ENCODE data around the gene SRPK3. TPM values are rescaled to one million over a fixed set of nuclear protein-coding genes. Genes with fewer than 3 reads are reported as not detected.

The SRPK3 gene
- total and polyA plus RNA-seq, 2 donors (not counting 1 experiment from before 2014, with no cell fraction given), result not detected

DNA sequence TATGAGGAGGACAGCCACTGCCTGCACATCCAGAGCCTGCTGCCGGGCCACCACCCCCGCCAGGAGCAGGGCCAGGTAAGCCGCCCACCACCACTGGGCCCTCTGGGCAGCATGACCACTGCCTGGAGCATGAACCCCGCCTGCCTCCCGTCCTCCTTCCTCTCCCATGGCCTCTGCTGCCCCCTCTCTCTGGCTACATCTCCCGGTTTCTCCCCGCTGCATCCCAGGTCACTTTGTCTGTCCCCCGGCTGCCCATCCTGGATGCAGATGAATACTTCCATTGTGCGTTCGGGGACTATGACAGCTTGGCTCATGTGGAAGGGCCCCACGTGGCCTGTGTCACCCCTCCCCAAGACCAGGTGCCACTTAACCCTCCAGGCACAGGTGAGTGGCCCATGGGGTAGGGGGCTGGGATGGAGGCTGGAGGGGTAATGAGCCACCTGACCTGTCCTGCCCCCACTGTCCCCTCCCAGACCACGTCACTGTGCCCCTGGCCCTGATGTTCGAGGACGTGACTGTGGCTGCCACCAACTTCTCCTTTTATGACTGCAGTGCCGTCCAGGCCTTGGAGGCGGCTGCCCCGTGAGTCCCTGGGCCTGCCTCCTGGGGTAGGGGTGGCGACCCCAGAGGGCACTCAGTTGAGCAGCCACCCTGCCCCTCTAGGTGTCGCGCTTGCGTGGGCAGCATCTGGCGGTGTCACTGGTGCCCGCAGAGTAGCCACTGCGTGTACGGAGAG is 10.8 kb upstream of the SRPK3 start:
- Mint-ChIP-seq H3K27ac (no peak overlapping the region), H3K4me3 (no peak overlapping the region), H3K4me1 (peaks cover 9% of the 10 kb centered on the region), H3K9me3 (ENCODE audit: insufficient read depth) (no peaks in the 10 kb centered on the region), H3K27me3 (no peaks in the 10 kb centered on the region)
- H3K79me2 ChIP-seq (ENCODE audit: control insufficient read depth, insufficient read depth, low read length), result no peaks in the 10 kb centered on the region
- peaks cover 0 to 11% of the 10 kb centered on the region in 2 donors for H3K4me1 ChIP-seq (ENCODE audit: control insufficient read depth in 2 of 2, insufficient read depth in 2 of 2, low read length in 2 of 2)
- no peaks in the 10 kb centered on the region for H3K9me3 ChIP-seq (ENCODE audit: control extremely low read depth in 1 of 3, control insufficient read depth in 2 of 3, insufficient read depth in 1 of 3, low read length in 2 of 3)
- H3K36me3 ChIP-seq (replicated peaks in 1 of 2; ENCODE audit: control extremely low read depth in 1 of 2, control insufficient read depth in 1 of 2, extremely low read depth in 1 of 2, insufficient read depth in 2 of 2, low read length in 1 of 2), result no peaks in the 10 kb centered on the region
- TF ChIP-seq EZH2 (IDR thresholded peaks at IDR 0.05; ENCODE audit: borderline replicate concordance, insufficient read depth, low read depth, low read length, poor library complexity, severe bottlenecking), result no peak
- TF ChIP-seq, protein P1, sequence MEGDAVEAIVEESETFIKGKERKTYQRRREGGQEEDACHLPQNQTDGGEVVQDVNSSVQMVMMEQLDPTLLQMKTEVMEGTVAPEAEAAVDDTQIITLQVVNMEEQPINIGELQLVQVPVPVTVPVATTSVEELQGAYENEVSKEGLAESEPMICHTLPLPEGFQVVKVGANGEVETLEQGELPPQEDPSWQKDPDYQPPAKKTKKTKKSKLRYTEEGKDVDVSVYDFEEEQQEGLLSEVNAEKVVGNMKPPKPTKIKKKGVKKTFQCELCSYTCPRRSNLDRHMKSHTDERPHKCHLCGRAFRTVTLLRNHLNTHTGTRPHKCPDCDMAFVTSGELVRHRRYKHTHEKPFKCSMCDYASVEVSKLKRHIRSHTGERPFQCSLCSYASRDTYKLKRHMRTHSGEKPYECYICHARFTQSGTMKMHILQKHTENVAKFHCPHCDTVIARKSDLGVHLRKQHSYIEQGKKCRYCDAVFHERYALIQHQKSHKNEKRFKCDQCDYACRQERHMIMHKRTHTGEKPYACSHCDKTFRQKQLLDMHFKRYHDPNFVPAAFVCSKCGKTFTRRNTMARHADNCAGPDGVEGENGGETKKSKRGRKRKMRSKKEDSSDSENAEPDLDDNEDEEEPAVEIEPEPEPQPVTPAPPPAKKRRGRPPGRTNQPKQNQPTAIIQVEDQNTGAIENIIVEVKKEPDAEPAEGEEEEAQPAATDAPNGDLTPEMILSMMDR (IDR thresholded peaks at IDR 0.05), result no peak
- DNase-seq (no peak), ATAC-seq (ENCODE audit: low read depth) (no peak)
- H3K9ac ChIP-seq (ENCODE audit: low read length), result no peak overlapping the region
- 84% methylated on average over 20 of the region's 25 CpGs for WGBS (ENCODE audit: insufficient coverage)
- POLR2A ChIA-PET, result interaction anchor here (0.6 kb wide), 1 partner anchor 175 kb away, joined by 4 read pairs; no protein-coding TSS in a partner anchor
- no peak overlapping the region for H3K4me3 ChIP-seq (ENCODE audit: control extremely low read depth in 1 of 5, extremely low read depth in 1 of 5, insufficient read depth in 1 of 5, low read depth in 2 of 5, low read length in 4 of 5)
- H3K27ac ChIP-seq (ENCODE audit: low read length in 2 of 2), result no peak overlapping the region
- H3K4me2 ChIP-seq (replicated peaks; ENCODE audit: low read depth, low read length, poor library complexity, severe bottlenecking), result no peak overlapping the region
- H4K20me1 ChIP-seq (ENCODE audit: control insufficient read depth, insufficient read depth, low read length, poor library complexity, severe bottlenecking), result no peaks in the 10 kb centered on the region
- intact Hi-C loops (cut with micrococcal nuclease), result no loop called here
- CTCF ChIA-PET, result no interaction called here
- H2AFZ ChIP-seq (ENCODE audit: insufficient read depth, low read depth, low read length, poor library complexity, severe bottlenecking), result no peak overlapping the region
- no peaks in the 10 kb centered on the region for H3K27me3 ChIP-seq (replicated peaks in 1 of 4; ENCODE audit: control extremely low read depth in 1 of 4, control insufficient read depth in 3 of 4, insufficient read depth in 4 of 4, low read length in 3 of 4)

DNA sequence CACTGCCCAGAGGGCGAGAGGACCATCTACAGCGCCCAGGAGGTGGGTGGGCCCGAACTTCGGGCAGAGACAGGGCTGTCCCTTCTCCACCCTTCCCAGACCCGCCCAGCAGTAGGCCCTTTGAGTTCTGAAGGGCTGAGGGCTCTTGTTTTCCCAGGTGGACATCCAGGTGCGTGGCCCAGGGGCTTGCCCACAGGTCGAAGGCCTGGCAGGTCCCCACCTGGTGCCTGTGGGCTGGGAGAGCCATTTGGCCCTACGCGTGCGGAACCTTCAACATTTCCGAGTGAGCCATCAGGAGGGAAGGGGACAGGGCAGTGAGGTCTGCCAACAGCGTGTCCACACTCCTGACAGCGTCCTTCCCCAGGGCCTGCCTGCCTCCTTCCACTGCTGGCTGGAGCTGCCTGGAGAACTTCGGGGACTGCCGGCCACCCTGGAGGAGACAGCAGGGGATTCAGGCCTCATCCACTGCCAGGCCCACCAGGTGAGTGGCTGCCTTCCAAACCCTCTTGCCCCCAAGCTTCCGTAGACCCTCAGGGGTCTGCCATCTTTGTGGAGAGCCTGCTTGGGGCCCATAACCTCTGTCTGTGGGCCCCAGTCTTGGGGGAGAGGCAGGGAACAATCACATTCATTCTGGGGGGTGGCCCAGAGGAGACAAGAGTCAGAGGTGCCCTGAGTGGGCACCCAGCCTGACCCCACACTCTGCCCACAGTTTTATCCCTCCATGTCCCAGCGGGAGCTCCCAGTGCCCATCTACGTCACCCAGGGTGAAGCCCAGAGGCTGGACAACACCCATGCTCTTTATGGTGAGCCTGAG is 10.0 kb upstream of the SRPK3 start:
- Histone ChIP-seq H3K27me3 (replicated peaks in 1 of 4; ENCODE audit: control extremely low read depth in 1 of 4, control insufficient read depth in 3 of 4, insufficient read depth in 4 of 4, low read length in 3 of 4) (no peaks in the 10 kb centered on the region), H3K4me1 (ENCODE audit: control insufficient read depth in 2 of 2, insufficient read depth in 2 of 2, low read length in 2 of 2) (peaks cover 0 to 9% of the 10 kb centered on the region in 2 donors), H3K9ac (ENCODE audit: low read length) (no peak overlapping the region), H3K79me2 (ENCODE audit: control insufficient read depth, insufficient read depth, low read length) (no peaks in the 10 kb centered on the region), H3K4me2 (replicated peaks; ENCODE audit: low read depth, low read length, poor library complexity, severe bottlenecking) (no peak overlapping the region), H4K20me1 (ENCODE audit: control insufficient read depth, insufficient read depth, low read length, poor library complexity, severe bottlenecking) (no peaks in the 10 kb centered on the region), H3K27ac (ENCODE audit: low read length in 2 of 2) (no peak overlapping the region), H3K4me3 (ENCODE audit: control extremely low read depth in 1 of 5, extremely low read depth in 1 of 5, insufficient read depth in 1 of 5, low read depth in 2 of 5, low read length in 4 of 5) (no peak overlapping the region), H3K9me3 (ENCODE audit: control extremely low read depth in 1 of 3, control insufficient read depth in 2 of 3, insufficient read depth in 1 of 3, low read length in 2 of 3) (no peaks in the 10 kb centered on the region), H3K36me3 (replicated peaks in 1 of 2; ENCODE audit: control extremely low read depth in 1 of 2, control insufficient read depth in 1 of 2, extremely low read depth in 1 of 2, insufficient read depth in 2 of 2, low read length in 1 of 2) (no peaks in the 10 kb centered on the region), H2AFZ (ENCODE audit: insufficient read depth, low read depth, low read length, poor library complexity, severe bottlenecking) (no peak overlapping the region)
- no peaks in the 10 kb centered on the region for H3K27me3 Mint-ChIP-seq
- H3K4me3 Mint-ChIP-seq, result no peak overlapping the region
- WGBS (ENCODE audit: insufficient coverage), result 95% methylated on average over 9 of the region's 18 CpGs
- H3K27ac Mint-ChIP-seq, result no peak overlapping the region
- no peaks in the 10 kb centered on the region for H3K9me3 Mint-ChIP-seq (ENCODE audit: insufficient read depth)
- ChIA-PET POLR2A (no interaction called here), CTCF (no interaction called here)
- no peak for TF ChIP-seq EZH2 (IDR thresholded peaks at IDR 0.05; ENCODE audit: borderline replicate concordance, insufficient read depth, low read depth, low read length, poor library complexity, severe bottlenecking)
- TF ChIP-seq, protein P1 (IDR thresholded peaks at IDR 0.05), result no peak
- no peak for DNase-seq
- intact Hi-C loops (cut with micrococcal nuclease), result no loop called here
- ATAC-seq (ENCODE audit: low read depth), result no peak
- peaks cover 9% of the 10 kb centered on the region for H3K4me1 Mint-ChIP-seq

Measured in B cell (primary cell).